ENCODE data around the gene PPP4R1.

PPP4R1 gene

GRCh38 chr18:9570255-9570654 lies 44.1 kb downstream of the PPP4R1 start:
- H3K27ac ChIP-seq, result no peak overlapping the region
- TF ChIP-seq ZFX (IDR thresholded peaks at IDR 0.05), result no peak

DNA sequence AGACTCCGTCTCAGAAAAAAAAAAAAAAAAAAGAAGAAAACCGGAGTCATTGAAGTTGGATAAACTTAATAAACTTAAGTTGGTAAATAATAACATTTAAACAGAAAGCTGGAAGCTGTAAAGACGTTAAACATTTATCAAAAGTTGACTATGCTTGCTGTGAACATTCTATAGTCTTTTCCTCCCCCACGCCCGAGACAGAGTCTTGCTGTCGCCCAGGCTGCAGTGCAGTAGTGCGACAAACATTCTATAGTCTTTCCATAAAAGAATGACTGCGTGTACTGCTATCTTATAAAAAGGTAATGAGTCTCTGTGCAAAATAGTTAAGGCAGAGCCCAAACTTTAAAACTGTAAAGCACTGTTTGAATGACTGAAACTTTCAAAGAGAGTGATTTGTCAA lies 45.2 kb downstream of the PPP4R1 start:
- TF ChIP-seq, protein P1, sequence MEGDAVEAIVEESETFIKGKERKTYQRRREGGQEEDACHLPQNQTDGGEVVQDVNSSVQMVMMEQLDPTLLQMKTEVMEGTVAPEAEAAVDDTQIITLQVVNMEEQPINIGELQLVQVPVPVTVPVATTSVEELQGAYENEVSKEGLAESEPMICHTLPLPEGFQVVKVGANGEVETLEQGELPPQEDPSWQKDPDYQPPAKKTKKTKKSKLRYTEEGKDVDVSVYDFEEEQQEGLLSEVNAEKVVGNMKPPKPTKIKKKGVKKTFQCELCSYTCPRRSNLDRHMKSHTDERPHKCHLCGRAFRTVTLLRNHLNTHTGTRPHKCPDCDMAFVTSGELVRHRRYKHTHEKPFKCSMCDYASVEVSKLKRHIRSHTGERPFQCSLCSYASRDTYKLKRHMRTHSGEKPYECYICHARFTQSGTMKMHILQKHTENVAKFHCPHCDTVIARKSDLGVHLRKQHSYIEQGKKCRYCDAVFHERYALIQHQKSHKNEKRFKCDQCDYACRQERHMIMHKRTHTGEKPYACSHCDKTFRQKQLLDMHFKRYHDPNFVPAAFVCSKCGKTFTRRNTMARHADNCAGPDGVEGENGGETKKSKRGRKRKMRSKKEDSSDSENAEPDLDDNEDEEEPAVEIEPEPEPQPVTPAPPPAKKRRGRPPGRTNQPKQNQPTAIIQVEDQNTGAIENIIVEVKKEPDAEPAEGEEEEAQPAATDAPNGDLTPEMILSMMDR (conservative IDR thresholded peaks at IDR 0.05), result no peak
- TF ChIP-seq ZFX (IDR thresholded peaks at IDR 0.05), result no peak
- no peak overlapping the region for H3K27ac ChIP-seq

DNA sequence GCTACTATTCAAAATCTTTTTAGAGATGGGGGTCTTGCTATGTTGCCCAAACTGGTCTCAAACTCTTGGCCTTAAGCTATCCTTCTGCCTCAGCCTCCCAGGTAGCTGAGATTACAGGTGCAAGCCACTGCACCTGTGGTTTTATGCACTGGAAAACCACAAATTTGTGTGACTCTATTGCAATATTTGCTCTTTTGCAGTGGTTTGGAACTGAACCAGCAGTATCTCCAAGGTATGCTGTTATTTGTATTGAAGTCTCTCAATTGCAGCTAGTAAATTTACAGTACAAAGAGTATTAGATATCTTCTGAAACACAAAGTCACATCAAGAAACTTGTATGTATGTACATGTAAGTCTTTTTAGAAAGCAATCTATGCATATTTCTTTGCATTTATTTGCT lies 46.2 kb downstream of the PPP4R1 start:
- no peak for TF ChIP-seq ZFX (IDR thresholded peaks at IDR 0.05)
- TF ChIP-seq, protein P1 (conservative IDR thresholded peaks at IDR 0.05), result no peak
- H3K27ac ChIP-seq, result no peak overlapping the region

- TF ChIP-seq, protein P1 (conservative IDR thresholded peaks at IDR 0.05), result no peak
- TF ChIP-seq ZFX (IDR thresholded peaks at IDR 0.05), result no peak
- no peak overlapping the region for H3K27ac ChIP-seq
These were observed 49.0 kb downstream of the PPP4R1 start for GRCh38 chr18:9565407-9565806.

DNA sequence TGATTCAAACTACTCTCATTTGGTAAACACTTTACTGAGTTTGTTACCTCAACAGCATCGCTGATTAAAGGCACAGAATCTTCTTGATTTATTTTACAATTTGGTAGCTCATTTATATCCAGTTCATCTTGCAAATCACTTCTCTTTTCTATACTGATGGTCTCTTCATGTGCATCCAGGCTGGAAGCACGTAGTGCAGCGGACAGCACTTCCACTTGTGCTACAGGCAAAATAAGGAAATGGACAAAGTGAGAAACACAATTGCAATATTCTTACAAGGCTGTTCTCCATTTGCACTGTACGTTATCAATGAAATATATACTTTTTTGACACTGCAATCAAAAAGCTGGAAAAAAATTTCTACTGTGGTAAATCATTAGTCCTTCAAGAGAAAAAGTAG lies 51.0 kb downstream of the PPP4R1 start:
- H3K27ac ChIP-seq, result no peak overlapping the region
- TF ChIP-seq, protein P1 (conservative IDR thresholded peaks at IDR 0.05), result no peak
- no peak for TF ChIP-seq ZFX (IDR thresholded peaks at IDR 0.05)

- H3K27ac ChIP-seq, result no peak overlapping the region
These were observed 51.8 kb downstream of the PPP4R1 start for GRCh38 chr18:9562584-9562983.

GRCh38 chr18:9561759-9562158 lies 52.6 kb downstream of the PPP4R1 start:
- TF ChIP-seq ZFX (IDR thresholded peaks at IDR 0.05), result no peak
- TF ChIP-seq, protein P1 (conservative IDR thresholded peaks at IDR 0.05), result no peak
- H3K27ac ChIP-seq, result no peak overlapping the region

More at GRCh38 chr18:9562584-9562983, 51.8 kb downstream of the PPP4R1 start:
- no peak for TF ChIP-seq ZFX (IDR thresholded peaks at IDR 0.05)
- TF ChIP-seq, protein P1 (conservative IDR thresholded peaks at IDR 0.05), result no peak

- TF ChIP-seq, protein P1 (conservative IDR thresholded peaks at IDR 0.05), result no peak
- no peak for TF ChIP-seq ZFX (IDR thresholded peaks at IDR 0.05)
- no peak overlapping the region for H3K27ac ChIP-seq
These were observed 55.1 kb downstream of the PPP4R1 start for GRCh38 chr18:9559253-9559652.
